ENCODE data around the gene GABRA5.
"Not testable (repeated sequence)": the region's sequence is repeated elsewhere in the genome, so short reads cannot be mapped to it uniquely, and the experiment has no call there.

GABRA5 gene

GRCh38 chr15:26866298-26867199 lies at the start of gene GABRA5:
TSS of gene GABRA5 (plus strand) at chr15:26867062. CDS start at chr15:26869249, 2,187 bp downstream.
- FAIRE-seq, result no peak

- not testable (repeated sequence) for FAIRE-seq
Measured at GRCh38 chr15:26831191-26831590, 35.7 kb upstream of the GABRA5 start.

- FAIRE-seq, result no peak
Measured at GRCh38 chr15:26831951-26832350, 34.9 kb upstream of the GABRA5 start.

- no peak for FAIRE-seq
Measured at GRCh38 chr15:26838742-26839460, 28.0 kb upstream of the GABRA5 start.

GRCh38 chr15:26841514-26841913 lies 25.3 kb upstream of the GABRA5 start:
- no peak for FAIRE-seq

GRCh38 chr15:26841941-26842340 lies 24.9 kb upstream of the GABRA5 start:
- FAIRE-seq, result no peak

- no peak for FAIRE-seq
Measured at GRCh38 chr15:26842391-26842790, 24.5 kb upstream of the GABRA5 start.

GRCh38 chr15:26844901-26845300 lies 22.0 kb upstream of the GABRA5 start:
- FAIRE-seq, result peak; percentile 85

- FAIRE-seq, result no peak
Measured at GRCh38 chr15:26848498-26848897, 18.4 kb upstream of the GABRA5 start.

GRCh38 chr15:26850161-26850560 lies 16.7 kb upstream of the GABRA5 start:
- no peak for FAIRE-seq

- FAIRE-seq, result no peak
Measured at GRCh38 chr15:26852980-26853379, 13.9 kb upstream of the GABRA5 start.

GRCh38 chr15:26854435-26854834 lies 12.4 kb upstream of the GABRA5 start:
- FAIRE-seq, result no peak

GRCh38 chr15:26864664-26865191 lies 2.1 kb upstream of the GABRA5 start:
- FAIRE-seq, result no peak

- FAIRE-seq, result no peak
Measured at GRCh38 chr15:26867200-26868007, 542 bp downstream of the GABRA5 start.

GRCh38 chr15:26868029-26868685 lies 1.3 kb downstream of the GABRA5 start:
- no peak for FAIRE-seq

GRCh38 chr15:26869628-26870027 lies 2.8 kb downstream of the GABRA5 start:
- FAIRE-seq, result no peak

- no peak for FAIRE-seq
Measured at GRCh38 chr15:26870346-26870745, 3.5 kb downstream of the GABRA5 start.

- FAIRE-seq, result no peak
Measured at GRCh38 chr15:26872206-26872605, 5.3 kb downstream of the GABRA5 start.

- FAIRE-seq, result no peak
Measured at GRCh38 chr15:26873846-26874245, 7.0 kb downstream of the GABRA5 start.

- FAIRE-seq, result no peak
Measured at GRCh38 chr15:26874774-26875475, 8.1 kb downstream of the GABRA5 start.

GRCh38 chr15:26875476-26875850 lies 8.6 kb downstream of the GABRA5 start:
- no peak for FAIRE-seq

- no peak for FAIRE-seq
Measured at GRCh38 chr15:26877831-26878230, 11.0 kb downstream of the GABRA5 start.

All from colon (tissue), 2 donors.